Hematopoietic multipotent progenitor cell (in vitro differentiated cells): ENCODE data around the gene SLC26A1. TPM values are rescaled to one million over a fixed set of nuclear protein-coding genes. Genes with fewer than 3 reads are reported as not detected.
A peak's percentile ranks its signal among the peaks of the same experiment; 100 is the strongest.

Experiments used
- DNase-seq, 3 donors: peaks; one replicate each; pipeline ENCODE4 v3.0.0-alpha.2; 2011 to 2015; ENCODE audit warnings: low read depth in 2 of 3, low spot score in 2 of 3
- total RNA-seq: library from RNA; depleted of rRNA; stranded (reverse); fragments of >200 nt; gene quantifications from one replicate; pipeline ENCODE4 v1.2.3, GENCODE V29; 2012

Gene SLC26A1
- total RNA-seq, 1 donor = 0.27 TPM

GRCh38 chr4:967113-968104 lies 25.8 kb downstream of the SLC26A1 start:
- peak in 1 of 3 donors; percentile 21 for DNase-seq

- DNase-seq = no peak
These were observed 26.7 kb downstream of the SLC26A1 start for GRCh38 chr4:966266-967112.

GRCh38 chr4:965766-966134 lies 27.5 kb downstream of the SLC26A1 start:
- no peak for DNase-seq

GRCh38 chr4:965048-965765 lies 28.0 kb downstream of the SLC26A1 start:
- no peak for DNase-seq

GRCh38 chr4:964346-965025 lies 28.7 kb downstream of the SLC26A1 start:
- DNase-seq = no peak

GRCh38 chr4:963276-964225 lies 29.7 kb downstream of the SLC26A1 start:
- no peak for DNase-seq

GRCh38 chr4:962231-963208 lies 30.7 kb downstream of the SLC26A1 start:
- no peak for DNase-seq

- DNase-seq = no peak
These were observed 31.6 kb downstream of the SLC26A1 start for GRCh38 chr4:961351-962230.

- no peak for DNase-seq
These were observed 32.4 kb downstream of the SLC26A1 start for GRCh38 chr4:960636-961350.

- DNase-seq = no peak
These were observed 33.0 kb downstream of the SLC26A1 start for GRCh38 chr4:960140-960635.

GRCh38 chr4:959338-960139 lies 33.7 kb downstream of the SLC26A1 start:
- no peak for DNase-seq

GRCh38 chr4:958696-959337 lies 34.4 kb downstream of the SLC26A1 start:
- DNase-seq = no peak

- no peak for DNase-seq
These were observed 34.9 kb downstream of the SLC26A1 start for GRCh38 chr4:958314-958665.

GRCh38 chr4:957581-958313 lies 35.5 kb downstream of the SLC26A1 start:
- DNase-seq = no peak
